ENCODE results near the gene GPR119. TPM values are rescaled to one million over a fixed set of nuclear protein-coding genes. Genes with fewer than 3 reads are reported as not detected.
"Not testable (repeated sequence)": the region's sequence is repeated elsewhere in the genome, so short reads cannot be mapped to it uniquely, and the experiment has no call there.

GPR119 gene
- total RNA-seq (2014; rRNA removed; shearing (Covaris generic)): not detected in 2 replicates

- Histone ChIP-seq H3K4me3 (no peak within 1 kb of the TSS), H3K4me1 (no peaks in the 10 kb centered on the region), H3K9me3 (replicated peaks) (no peaks in the 10 kb centered on the region), H3K36me3 (no peaks in the 10 kb centered on the region), H3K27ac (no peak within 1 kb of the TSS), H3K27me3 (no peaks in the 10 kb centered on the region)
- DNase-seq: no peak
These were observed at the start of gene GPR119 for GRCh38 chrX:130385520-130385919. TSS of gene GPR119 (minus strand) at chrX:130385674. CDS start at chrX:130385447, 227 bp downstream.

GRCh38 chrX:130429236-130429635, 43.8 kb upstream of the GPR119 start:
- H3K36me3 ChIP-seq; H3K9me3 ChIP-seq (replicated peaks); H3K4me3 ChIP-seq; H3K27me3 ChIP-seq; H3K27ac ChIP-seq; DNase-seq; H3K4me1 ChIP-seq: not testable (repeated sequence)

- no peak overlapping the region for H3K27ac ChIP-seq
- H3K4me1 ChIP-seq: no peaks in the 10 kb centered on the region
- H3K27me3 ChIP-seq: no peaks in the 10 kb centered on the region
- no peaks in the 10 kb centered on the region for H3K9me3 ChIP-seq (replicated peaks)
- H3K36me3 ChIP-seq: no peaks in the 10 kb centered on the region
- no peak overlapping the region for H3K4me3 ChIP-seq
- DNase-seq: no peak
These were observed 41.1 kb upstream of the GPR119 start for GRCh38 chrX:130426531-130426930.

- no peak for DNase-seq
- H3K36me3 ChIP-seq: no peaks in the 10 kb centered on the region
- H3K27me3 ChIP-seq: no peaks in the 10 kb centered on the region
- no peaks in the 10 kb centered on the region for H3K4me1 ChIP-seq
- no peaks in the 10 kb centered on the region for H3K9me3 ChIP-seq (replicated peaks)
- H3K27ac ChIP-seq: no peak overlapping the region
- no peak overlapping the region for H3K4me3 ChIP-seq
These were observed 33.8 kb upstream of the GPR119 start for GRCh38 chrX:130419263-130419662.

GRCh38 chrX:130418740-130419139, 33.3 kb upstream of the GPR119 start:
- Histone ChIP-seq H3K4me1 (no peaks in the 10 kb centered on the region), H3K9me3 (replicated peaks) (no peaks in the 10 kb centered on the region), H3K27me3 (no peaks in the 10 kb centered on the region), H3K27ac (no peak overlapping the region), H3K36me3 (no peaks in the 10 kb centered on the region), H3K4me3 (no peak overlapping the region)
- no peak for DNase-seq

- DNase-seq: no peak
- Histone ChIP-seq H3K36me3 (no peaks in the 10 kb centered on the region), H3K9me3 (replicated peaks) (no peaks in the 10 kb centered on the region), H3K4me3 (no peak overlapping the region), H3K27ac (no peak overlapping the region), H3K4me1 (no peaks in the 10 kb centered on the region), H3K27me3 (no peaks in the 10 kb centered on the region)
These were observed 32.6 kb upstream of the GPR119 start for GRCh38 chrX:130418066-130418465.

GRCh38 chrX:130416785-130417184, 31.3 kb upstream of the GPR119 start:
- no peaks in the 10 kb centered on the region for H3K9me3 ChIP-seq (replicated peaks)
- H3K4me1 ChIP-seq: no peaks in the 10 kb centered on the region
- H3K27me3 ChIP-seq: no peaks in the 10 kb centered on the region
- 0 out of 2 replicates have a peak, but pooled peaks cover 3% of the 10 kb centered on the region for H3K36me3 ChIP-seq
- no peak overlapping the region for H3K4me3 ChIP-seq
- H3K27ac ChIP-seq: no peak overlapping the region
- no peak for DNase-seq

GRCh38 chrX:130415201-130415600, 29.7 kb upstream of the GPR119 start:
- Histone ChIP-seq H3K27ac (no peak overlapping the region), H3K27me3 (no peaks in the 10 kb centered on the region), H3K36me3 (0 out of 2 replicates have a peak, but pooled peaks cover 3% of the 10 kb centered on the region), H3K4me3 (no peak overlapping the region), H3K9me3 (replicated peaks) (no peaks in the 10 kb centered on the region), H3K4me1 (no peaks in the 10 kb centered on the region)
- no peak for DNase-seq

- Histone ChIP-seq H3K27ac (no peak overlapping the region), H3K4me1 (no peaks in the 10 kb centered on the region), H3K36me3 (0 out of 2 replicates have a peak, but pooled peaks cover 3% of the 10 kb centered on the region), H3K9me3 (replicated peaks) (no peaks in the 10 kb centered on the region), H3K27me3 (no peaks in the 10 kb centered on the region), H3K4me3 (no peak overlapping the region)
- DNase-seq: no peak
These were observed 29.3 kb upstream of the GPR119 start for GRCh38 chrX:130414800-130415199.

GRCh38 chrX:130413415-130413814, 27.9 kb upstream of the GPR119 start:
- H3K36me3 ChIP-seq: 0 out of 2 replicates have a peak, but pooled peaks cover 3% of the 10 kb centered on the region

GRCh38 chrX:130402208-130402684, 16.8 kb upstream of the GPR119 start:
- no peak for DNase-seq
- Histone ChIP-seq H3K9me3 (replicated peaks) (no peaks in the 10 kb centered on the region), H3K36me3 (no peaks in the 10 kb centered on the region), H3K27me3 (no peaks in the 10 kb centered on the region), H3K27ac (peak overlapping the region; percentile 64; the same call in 1 of the 2 replicates), H3K4me3 (peak overlapping the region; percentile 73), H3K4me1 (no peaks in the 10 kb centered on the region)

More at GRCh38 chrX:130413415-130413814, 27.9 kb upstream of the GPR119 start:
- no peak for DNase-seq
- no peak overlapping the region for H3K27ac ChIP-seq
- no peaks in the 10 kb centered on the region for H3K9me3 ChIP-seq (replicated peaks)
- no peaks in the 10 kb centered on the region for H3K4me1 ChIP-seq
- no peaks in the 10 kb centered on the region for H3K27me3 ChIP-seq
- no peak overlapping the region for H3K4me3 ChIP-seq

GRCh38 chrX:130401415-130402207, 16.1 kb upstream of the GPR119 start, which contains the start of gene RBMX2:
TSS of gene RBMX2 (plus strand) at chrX:130401987. CDS start at chrX:130402033, 46 bp downstream.
- Histone ChIP-seq H3K27me3 (no peaks in the 10 kb centered on the region), H3K36me3 (no peaks in the 10 kb centered on the region), H3K9me3 (replicated peaks) (no peaks in the 10 kb centered on the region), H3K27ac (peak within 1 kb of the TSS; percentile 64), H3K4me3 (peak within 1 kb of the TSS; percentile 73), H3K4me1 (no peaks in the 10 kb centered on the region)
- peak; percentile 67 to 80 for DNase-seq

- Histone ChIP-seq H3K36me3 (no peaks in the 10 kb centered on the region), H3K27me3 (no peaks in the 10 kb centered on the region), H3K4me3 (no peak overlapping the region), H3K4me1 (no peaks in the 10 kb centered on the region), H3K27ac (no peak overlapping the region), H3K9me3 (replicated peaks) (no peaks in the 10 kb centered on the region)
- DNase-seq: peak; percentile 9 to 38
These were observed 9.9 kb upstream of the GPR119 start for GRCh38 chrX:130395341-130395740.

GRCh38 chrX:130393451-130394074, 8.1 kb upstream of the GPR119 start:
- Histone ChIP-seq H3K9me3 (replicated peaks) (no peaks in the 10 kb centered on the region), H3K36me3 (no peaks in the 10 kb centered on the region), H3K27me3 (no peaks in the 10 kb centered on the region), H3K4me3 (no peak overlapping the region), H3K27ac (no peak overlapping the region), H3K4me1 (no peaks in the 10 kb centered on the region)
- DNase-seq: peak; percentile 40 to 66

GRCh38 chrX:130386408-130386808, 934 bp upstream of the GPR119 start:
- no peak overlapping the region for H3K27ac ChIP-seq
- no peaks in the 10 kb centered on the region for H3K9me3 ChIP-seq (replicated peaks)
- H3K4me3 ChIP-seq: no peak overlapping the region
- no peaks in the 10 kb centered on the region for H3K36me3 ChIP-seq
- no peaks in the 10 kb centered on the region for H3K4me1 ChIP-seq
- no peaks in the 10 kb centered on the region for H3K27me3 ChIP-seq
- no peak for DNase-seq

All from SJCRH30 (cell line).